GM13976 (cell line): ENCODE results near the gene PIP5KL1.
A peak's percentile ranks its signal among the peaks of the same experiment; 100 is the strongest.

ENCODE experiments used
- DNase-seq: peaks from one replicate; pipeline ENCODE4 v3.0.0; 2012; ENCODE audit warnings: low spot score
- in situ Hi-C: fragments of 300-500 bp; cut with MboI; formaldehyde crosslinking; loops from one replicate; pipeline ENCODE4 v1.12.0; 2022; ENCODE audit warnings: low sequenced_read_pairs, mixed read lengths, inconsistent platforms; ENCODE audit not compliant: unreplicated experiment
- TF ChIP-seq, protein P1 (sequence below): IDR thresholded peaks from 2 replicates; pipeline ENCODE4 v1.5.1; 2012; ENCODE audit warnings: borderline replicate concordance, mild to moderate bottlenecking; ENCODE audit not compliant: insufficient read depth; ENCODE audit errors: extremely low read depth, missing control alignments, control extremely low read depth

Gene PIP5KL1

DNA sequence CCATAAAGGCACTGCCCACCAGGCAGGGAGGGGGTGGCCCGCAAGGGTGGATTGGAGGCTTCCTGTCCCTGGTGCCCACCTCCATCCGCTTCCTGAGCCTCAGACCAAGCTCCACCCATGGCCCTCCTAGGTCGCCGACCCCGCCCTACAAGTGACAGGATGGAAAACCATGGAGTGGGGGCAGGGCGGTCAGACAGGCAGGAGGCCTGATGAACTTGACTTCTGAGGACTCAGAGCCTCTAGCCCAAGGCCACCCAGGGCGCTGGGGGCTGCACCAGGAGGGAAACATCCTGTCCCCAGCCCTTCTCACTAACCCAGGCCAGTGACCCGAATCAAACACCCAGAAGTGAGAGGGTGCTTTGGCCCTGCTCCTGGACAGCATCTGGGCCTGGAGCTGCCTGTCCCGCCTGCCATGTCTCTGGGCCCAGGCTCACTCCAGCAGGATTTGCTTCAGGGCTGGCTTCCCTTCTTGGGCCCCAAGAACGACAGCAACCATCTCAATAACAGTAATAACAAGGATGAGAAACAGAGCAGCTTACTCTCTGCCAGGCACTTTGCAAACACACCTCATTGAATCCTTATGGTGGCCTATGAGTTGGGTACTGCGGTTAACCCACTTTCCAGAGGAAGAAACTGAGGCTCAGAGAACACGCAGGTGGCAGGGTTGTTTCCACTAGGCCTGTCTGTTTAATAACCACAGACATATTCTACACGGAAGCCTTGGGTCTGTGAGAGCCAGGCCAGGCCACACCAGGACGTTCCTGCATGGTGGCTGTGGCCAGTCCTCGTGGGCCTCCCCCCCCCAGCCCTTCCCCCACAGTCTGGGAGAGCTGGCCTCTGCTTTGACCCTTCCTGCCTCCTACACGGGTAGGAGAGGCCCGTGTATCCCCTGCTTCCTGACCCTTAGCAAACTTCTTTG is 26.8 kb downstream of the PIP5KL1 start:
- in situ Hi-C loops: no loop called here
- DNase-seq: peak; percentile 79
- TF ChIP-seq, protein P1, sequence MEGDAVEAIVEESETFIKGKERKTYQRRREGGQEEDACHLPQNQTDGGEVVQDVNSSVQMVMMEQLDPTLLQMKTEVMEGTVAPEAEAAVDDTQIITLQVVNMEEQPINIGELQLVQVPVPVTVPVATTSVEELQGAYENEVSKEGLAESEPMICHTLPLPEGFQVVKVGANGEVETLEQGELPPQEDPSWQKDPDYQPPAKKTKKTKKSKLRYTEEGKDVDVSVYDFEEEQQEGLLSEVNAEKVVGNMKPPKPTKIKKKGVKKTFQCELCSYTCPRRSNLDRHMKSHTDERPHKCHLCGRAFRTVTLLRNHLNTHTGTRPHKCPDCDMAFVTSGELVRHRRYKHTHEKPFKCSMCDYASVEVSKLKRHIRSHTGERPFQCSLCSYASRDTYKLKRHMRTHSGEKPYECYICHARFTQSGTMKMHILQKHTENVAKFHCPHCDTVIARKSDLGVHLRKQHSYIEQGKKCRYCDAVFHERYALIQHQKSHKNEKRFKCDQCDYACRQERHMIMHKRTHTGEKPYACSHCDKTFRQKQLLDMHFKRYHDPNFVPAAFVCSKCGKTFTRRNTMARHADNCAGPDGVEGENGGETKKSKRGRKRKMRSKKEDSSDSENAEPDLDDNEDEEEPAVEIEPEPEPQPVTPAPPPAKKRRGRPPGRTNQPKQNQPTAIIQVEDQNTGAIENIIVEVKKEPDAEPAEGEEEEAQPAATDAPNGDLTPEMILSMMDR: no peak

DNA sequence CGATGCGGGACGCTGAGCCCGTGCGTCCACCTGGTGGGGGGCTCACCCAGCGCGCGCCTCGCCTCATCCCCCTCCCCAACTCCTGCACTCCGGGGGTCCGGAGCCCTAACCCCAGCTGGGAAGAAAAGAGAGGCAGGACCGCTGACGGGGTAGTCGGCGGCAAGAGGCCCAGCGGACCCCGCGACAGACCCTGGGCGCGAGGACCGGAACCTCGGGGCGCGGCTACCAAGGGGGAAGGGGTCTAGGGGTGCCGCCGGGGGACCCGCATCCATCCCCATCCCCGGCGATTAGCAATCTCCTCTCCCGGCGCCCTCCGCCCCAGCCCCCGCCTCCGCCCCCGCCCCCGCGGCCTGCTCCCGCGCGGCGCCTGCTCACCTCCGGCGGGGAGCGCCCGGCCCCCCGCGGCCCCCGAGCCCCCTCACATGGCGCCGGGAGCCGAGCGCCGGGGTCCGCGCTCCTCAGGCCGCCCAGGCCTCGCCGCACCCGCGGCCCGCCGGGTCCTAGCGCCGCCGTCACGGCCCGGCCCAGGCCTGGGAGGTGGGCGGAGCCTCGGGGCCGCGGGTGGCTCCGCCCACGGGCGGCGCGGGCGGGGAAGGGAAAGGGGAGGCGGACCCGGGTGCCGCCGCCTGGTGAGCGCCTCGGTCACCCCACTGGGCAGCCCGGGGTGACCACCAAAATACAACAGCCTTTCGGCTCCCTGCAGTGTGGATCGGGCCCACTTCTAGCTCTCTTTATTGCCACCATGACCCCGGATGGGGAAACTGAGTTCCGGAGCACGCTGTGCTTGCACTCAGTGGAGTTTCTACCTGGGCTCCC is 31.2 kb downstream of the PIP5KL1 start, which contains the start of gene ST6GALNAC6:
ST6GALNAC6 (minus strand) TSS at position 476 of the 816 bp plus-strand sequence. CDS start 1,622 bp downstream, outside the sequence.
- TF ChIP-seq, protein P1: peak; percentile 3
- in situ Hi-C loops: no loop called here
- peak; percentile 95 for DNase-seq

DNA sequence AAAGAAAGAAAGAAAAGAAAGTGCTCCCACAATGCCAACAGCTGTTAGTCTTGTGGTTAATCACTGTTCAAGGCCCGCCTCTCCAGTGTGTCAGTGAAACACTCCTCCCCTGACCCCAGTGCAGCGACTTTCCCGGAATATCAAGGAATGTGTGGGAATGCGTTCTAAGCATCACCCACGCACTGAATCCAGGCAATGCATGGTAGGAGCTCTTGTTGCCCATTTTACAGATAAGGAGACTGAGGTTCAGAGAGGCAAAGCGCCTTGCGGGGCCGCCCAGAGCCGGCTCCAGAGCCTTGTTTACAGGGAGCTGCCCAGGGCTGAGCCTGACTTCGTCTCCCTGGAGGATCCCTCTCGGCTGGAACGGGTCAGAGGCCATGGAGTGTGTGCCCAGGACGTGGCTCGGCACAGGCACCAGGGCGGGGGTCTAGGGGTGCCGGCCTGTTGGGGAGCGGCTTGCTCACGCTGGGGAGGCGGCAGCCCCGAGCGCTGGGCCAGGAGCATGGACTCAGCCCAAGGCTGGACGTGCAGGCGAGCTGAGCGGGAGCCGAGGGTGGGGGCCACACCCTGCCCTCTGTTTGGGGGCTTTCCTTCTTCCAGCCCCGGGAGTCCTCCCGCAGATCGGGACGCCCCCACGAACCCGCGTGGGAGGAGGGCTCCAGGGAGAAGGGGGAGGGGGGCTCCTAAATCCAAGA is 32.0 kb downstream of the PIP5KL1 start:
- TF ChIP-seq, protein P1: no peak
- peak; percentile 73 for DNase-seq
- in situ Hi-C loops: no loop called here

DNA sequence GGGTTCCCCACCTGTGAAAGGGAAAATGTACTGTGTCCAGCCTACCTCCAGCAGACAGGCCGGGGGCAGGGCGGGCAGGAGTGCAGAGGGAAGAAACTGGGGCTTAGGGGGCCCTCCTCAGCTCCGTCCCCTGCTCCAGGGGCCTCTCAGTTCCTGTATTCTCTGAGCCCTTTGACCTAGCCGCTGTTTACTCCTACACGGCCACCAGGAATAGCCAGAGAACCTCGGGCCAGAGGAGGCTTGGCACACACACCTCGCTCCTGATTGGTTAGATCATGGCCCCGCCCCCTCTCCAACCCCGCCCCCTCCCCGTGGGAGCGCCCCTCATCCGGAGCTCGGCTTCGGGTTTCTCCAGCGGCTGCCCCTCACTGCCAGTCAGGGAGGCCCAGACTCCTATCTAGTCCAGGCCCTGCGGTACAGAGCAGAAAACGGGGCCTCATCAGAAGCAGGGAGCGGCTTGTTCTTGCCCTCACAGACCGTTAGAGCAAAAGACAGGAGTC is 33.3 kb downstream of the PIP5KL1 start:
- TF ChIP-seq, protein P1: no peak
- DNase-seq: peak; percentile 82
- in situ Hi-C loops: no loop called here

DNA sequence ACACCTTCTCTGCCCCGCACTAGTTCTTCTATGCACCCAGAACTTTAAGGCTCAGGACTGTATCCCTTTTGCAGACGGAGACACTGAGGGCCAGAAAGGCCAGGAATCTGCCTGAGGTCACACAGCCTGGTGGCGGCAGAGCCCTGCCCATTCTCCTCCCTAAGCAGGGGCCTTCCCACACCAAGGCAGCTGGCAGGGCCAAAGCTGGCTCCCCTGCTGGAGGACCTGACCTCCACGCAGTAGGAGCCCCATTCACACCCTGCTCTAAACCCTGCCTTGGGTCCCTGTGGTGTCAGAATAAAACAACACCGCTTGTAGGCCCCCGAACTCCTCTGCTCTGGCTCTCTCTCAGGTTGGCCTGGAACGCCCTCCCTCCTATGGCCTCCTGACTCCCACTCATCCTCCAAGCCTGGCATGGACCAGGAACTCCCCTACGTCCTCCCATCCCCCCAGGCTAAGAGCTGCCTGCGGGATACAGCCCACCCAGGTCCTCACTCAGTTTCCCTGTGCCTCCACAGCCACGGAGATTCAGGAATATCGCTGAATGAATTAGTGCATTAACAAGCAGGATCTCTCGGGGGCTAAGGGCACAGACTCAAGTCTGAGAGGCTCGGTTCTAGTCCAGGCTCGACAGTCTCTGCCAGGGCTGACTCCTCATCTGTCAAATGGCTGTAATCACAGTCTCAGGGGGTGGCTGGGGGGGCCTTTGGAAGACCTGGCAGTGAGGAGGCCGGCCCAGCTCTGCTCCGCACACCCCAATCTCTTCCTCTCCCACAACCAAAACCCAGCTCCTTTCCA is 34.0 kb downstream of the PIP5KL1 start:
- no peak for DNase-seq
- in situ Hi-C loops: no loop called here
- TF ChIP-seq, protein P1: no peak

DNA sequence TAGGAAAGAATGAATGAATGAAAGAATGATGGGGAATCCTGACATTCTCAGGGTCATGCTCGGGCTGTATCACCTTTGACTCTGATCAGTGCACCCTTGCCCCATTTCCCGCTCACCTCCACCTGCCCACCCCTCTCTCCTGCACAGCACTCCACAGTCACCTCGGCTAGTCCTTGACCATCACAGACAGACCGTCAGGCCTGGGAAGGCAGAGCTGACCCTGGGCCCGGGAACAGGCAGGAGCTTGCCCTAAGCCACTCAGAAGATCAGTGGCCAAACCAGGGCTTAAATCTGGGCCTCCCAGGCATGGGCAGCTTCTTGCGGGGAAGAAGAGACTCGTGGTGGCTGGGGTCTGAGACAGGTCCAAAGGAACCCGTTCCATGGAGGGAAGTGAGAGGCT is 34.8 kb downstream of the PIP5KL1 start:
- in situ Hi-C loops: no loop called here
- TF ChIP-seq, protein P1: no peak
- DNase-seq: no peak
